ENCODE data around the gene FREM1. TPM values are rescaled to one million over a fixed set of nuclear protein-coding genes. Genes with fewer than 3 reads are reported as not detected.

The FREM1 gene
- total and polyA plus RNA-seq, 8 donors, result 4.6 to 19.8 (median 8.2) TPM

- H3K36me3 ChIP-seq, result peaks cover 0 to 19% (median 0%) of the 10 kb centered on the region in 3 donors
- intact Hi-C loops (cut with DNase I), result no loop called here
- no peak for TF ChIP-seq CTCF (IDR thresholded peaks at IDR 0.05)
- 88 to 90% methylated on average over 5 of the region's 5 CpGs for WGBS, 2 donors
- no peak for FAIRE-seq
- ATAC-seq, result no peak
- H3K27me3 ChIP-seq, result no peaks in the 10 kb centered on the region
- no peaks in the 10 kb centered on the region for H3K4me1 ChIP-seq
- no peak overlapping the region for H3K4me3 ChIP-seq
- H3K9me3 ChIP-seq, result no peaks in the 10 kb centered on the region
- no peak for DNase-seq
- no peak overlapping the region for H3K27ac ChIP-seq
Observed at GRCh38 chr9:14733133-14733532, 177.1 kb downstream of the FREM1 start.

DNA sequence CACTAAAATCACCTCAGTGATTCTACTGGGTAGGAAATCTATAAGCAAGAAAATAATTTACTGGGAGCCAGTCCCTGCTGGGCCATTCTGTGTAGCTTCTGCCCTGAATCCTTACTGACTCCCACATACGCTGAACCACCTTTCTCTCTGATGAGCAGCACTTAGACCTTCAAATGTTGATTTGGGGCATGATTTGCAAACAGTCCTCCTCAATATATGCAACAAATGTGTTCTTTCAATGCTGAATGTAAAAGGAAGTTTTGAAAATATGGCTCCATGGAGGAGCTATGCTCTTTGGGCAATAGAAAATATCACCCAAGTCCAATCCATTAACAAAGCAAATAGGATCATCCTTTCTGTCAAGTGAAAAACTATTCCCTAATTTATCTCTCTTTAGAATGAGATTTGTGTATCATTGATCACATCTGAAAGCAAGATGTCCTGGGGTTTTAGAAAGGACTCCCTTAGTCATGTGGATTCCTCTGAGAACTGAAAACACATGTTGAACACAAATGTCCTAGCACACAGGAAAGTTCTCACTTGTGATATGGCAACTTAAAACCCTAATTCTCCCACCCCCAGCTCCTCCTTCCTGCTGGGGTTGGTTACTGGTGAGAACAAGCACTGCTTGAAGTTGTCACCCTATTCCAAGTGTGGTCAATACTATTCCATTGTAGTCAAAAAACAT, 178.8 kb downstream of the FREM1 start:
- Histone ChIP-seq H3K36me3 (peaks cover 0 to 5% (median 0%) of the 10 kb centered on the region in 3 donors), H3K4me1 (no peaks in the 10 kb centered on the region), H3K9me3 (no peaks in the 10 kb centered on the region), H3K27me3 (no peaks in the 10 kb centered on the region), H3K4me3 (no peak overlapping the region), H3K27ac (no peak overlapping the region)
- no peak for ATAC-seq
- 100% methylated on average over 1 of the region's 1 CpG for WGBS, 2 donors
- no peak for TF ChIP-seq CTCF (IDR thresholded peaks at IDR 0.05)
- intact Hi-C loops (cut with DNase I), result no loop called here
- no peak for FAIRE-seq
- DNase-seq, result no peak

DNA sequence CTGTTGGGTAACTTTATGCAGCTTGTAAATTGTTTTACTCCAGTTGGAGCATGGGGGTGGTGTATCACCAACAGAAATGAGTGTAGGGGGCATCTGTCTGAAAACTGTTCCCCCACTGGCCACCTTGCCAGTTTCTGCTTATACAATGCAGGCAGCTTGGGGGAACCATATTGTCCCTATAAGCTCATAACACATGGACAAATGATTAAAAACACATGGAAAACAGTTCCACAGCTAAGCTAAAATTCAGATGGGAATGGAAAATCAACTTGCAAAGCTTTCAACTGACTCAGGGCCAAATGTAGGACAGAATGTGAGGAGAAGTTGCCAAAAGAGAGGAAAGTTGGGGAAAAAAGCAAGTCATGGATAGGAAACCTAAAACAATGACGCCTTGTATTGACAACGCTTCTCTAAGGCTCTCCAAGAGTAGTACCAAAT, 179.7 kb downstream of the FREM1 start:
- Histone ChIP-seq H3K4me3 (no peak overlapping the region), H3K27ac (no peak overlapping the region), H3K4me1 (no peaks in the 10 kb centered on the region), H3K27me3 (no peaks in the 10 kb centered on the region), H3K9me3 (no peaks in the 10 kb centered on the region), H3K36me3 (no peaks in the 10 kb centered on the region)
- 92% methylated on average over 2 of the region's 2 CpGs for WGBS, 2 donors
- intact Hi-C loops (cut with DNase I), result no loop called here
- ATAC-seq (no peak), DNase-seq (no peak), FAIRE-seq (no peak)
- no peak for TF ChIP-seq CTCF (IDR thresholded peaks at IDR 0.05)

DNA sequence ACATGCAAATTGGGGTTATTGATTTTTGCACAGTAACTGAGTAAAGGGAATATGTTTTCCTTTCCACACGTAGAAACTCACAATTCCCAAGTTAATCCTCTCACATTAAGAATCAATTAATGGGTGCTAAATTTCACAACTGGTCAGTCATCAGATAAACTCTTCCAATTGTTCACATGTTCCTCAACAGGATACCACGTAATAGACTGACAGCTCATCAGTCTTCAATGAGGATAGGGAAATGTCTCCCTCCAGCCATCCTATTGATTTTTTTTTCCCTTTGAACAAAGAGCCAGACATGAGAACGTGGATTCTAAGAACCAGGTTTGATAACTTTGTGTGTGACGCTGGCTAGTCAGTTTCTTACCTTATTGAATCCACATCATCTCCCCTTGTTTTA, 186.9 kb downstream of the FREM1 start:
- H3K4me3 ChIP-seq, result no peak overlapping the region
- no peak for TF ChIP-seq CTCF (IDR thresholded peaks at IDR 0.05)
- intact Hi-C loops (cut with DNase I), result no loop called here
- no peaks in the 10 kb centered on the region for H3K9me3 ChIP-seq
- no peaks in the 10 kb centered on the region for H3K36me3 ChIP-seq
- 33 to 49% methylated on average over 4 of the region's 4 CpGs for WGBS, 2 donors
- DNase-seq (no peak), FAIRE-seq (no peak), ATAC-seq (no peak)
- H3K4me1 ChIP-seq, result no peaks in the 10 kb centered on the region
- no peak overlapping the region for H3K27ac ChIP-seq
- H3K27me3 ChIP-seq, result no peaks in the 10 kb centered on the region

- no peaks in the 10 kb centered on the region for H3K36me3 ChIP-seq
- H3K4me1 ChIP-seq, result no peaks in the 10 kb centered on the region
- intact Hi-C loops (cut with DNase I), result no loop called here
- H3K27me3 ChIP-seq, result no peaks in the 10 kb centered on the region
- no peak for TF ChIP-seq CTCF (IDR thresholded peaks at IDR 0.05)
- ATAC-seq, result no peak
- H3K27ac ChIP-seq, result no peak within 1 kb of the TSS
- DNase-seq, result no peak
- no peak within 1 kb of the TSS for H3K4me3 ChIP-seq
- WGBS, 2 donors, result 59 to 62% methylated on average over 7 of the region's 7 CpGs
- no peaks in the 10 kb centered on the region for H3K9me3 ChIP-seq
- FAIRE-seq, result no peak
Observed at GRCh38 chr9:14722391-14723035, 187.7 kb downstream of the FREM1 start, which contains the start of gene CER1. TSS of gene CER1 (minus strand) at chr9:14722733. CDS start at chr9:14722672, 61 bp downstream.
